HG02798 (cell line): ENCODE data around the gene CCND1.
A peak's percentile ranks its signal among the peaks of the same experiment; 100 is the strongest.

Source experiments
- ATAC-seq: cut with Tn5 transposase; IDR thresholded peaks from one replicate; pipeline ENCODE4 v1.9.1; 2021; ENCODE audit warnings: mild to moderate bottlenecking; ENCODE audit not compliant: unreplicated experiment, poor library complexity

Gene CCND1

GRCh38 chr11:69664103-69664775 lies 23.3 kb downstream of the CCND1 start:
- no peak for ATAC-seq

GRCh38 chr11:69664901-69665300 lies 23.9 kb downstream of the CCND1 start:
- no peak for ATAC-seq

- ATAC-seq: no peak
These were observed 24.7 kb downstream of the CCND1 start for GRCh38 chr11:69665669-69666068.

- no peak for ATAC-seq
These were observed 25.3 kb downstream of the CCND1 start for GRCh38 chr11:69666261-69666660.

GRCh38 chr11:69666752-69667536 lies 26.0 kb downstream of the CCND1 start:
- ATAC-seq: no peak

GRCh38 chr11:69667619-69668604 lies 27.0 kb downstream of the CCND1 start:
- ATAC-seq: no peak

- no peak for ATAC-seq
These were observed 28.5 kb downstream of the CCND1 start for GRCh38 chr11:69669486-69669885.

GRCh38 chr11:69670158-69670845 lies 29.3 kb downstream of the CCND1 start:
- no peak for ATAC-seq

- no peak for ATAC-seq
These were observed 30.9 kb downstream of the CCND1 start for GRCh38 chr11:69671734-69672465.

- no peak for ATAC-seq
These were observed 33.4 kb downstream of the CCND1 start for GRCh38 chr11:69674267-69674885.

- peak; percentile 92 for ATAC-seq
These were observed 34.1 kb downstream of the CCND1 start, which contains the start of gene LTO1 for GRCh38 chr11:69674886-69675714. TSS of gene LTO1 (minus strand) at chr11:69675353. CDS start at chr11:69675239, 114 bp downstream.

- ATAC-seq: no peak
These were observed 36.8 kb downstream of the CCND1 start for GRCh38 chr11:69677749-69678148.

GRCh38 chr11:69680688-69681087 lies 39.7 kb downstream of the CCND1 start:
- ATAC-seq: no peak

GRCh38 chr11:69682221-69682620 lies 41.3 kb downstream of the CCND1 start:
- ATAC-seq: no peak

GRCh38 chr11:69682681-69683326 lies 41.8 kb downstream of the CCND1 start:
- no peak for ATAC-seq

GRCh38 chr11:69683764-69684333 lies 42.9 kb downstream of the CCND1 start:
- ATAC-seq: no peak

- ATAC-seq: no peak
These were observed 43.7 kb downstream of the CCND1 start for GRCh38 chr11:69684651-69685050.
